GM18868 (cell line): ENCODE data around the gene HOXD8.

Source experiments
- ATAC-seq: cut with Tn5 transposase; IDR thresholded peaks from one replicate; pipeline ENCODE4 v1.9.1; 2021; ENCODE audit warnings: mild to moderate bottlenecking, moderate library complexity; ENCODE audit not compliant: unreplicated experiment

HOXD8 gene

GRCh38 chr2:176171351-176172006, 42.0 kb downstream of the HOXD8 start:
- ATAC-seq = no peak

DNA sequence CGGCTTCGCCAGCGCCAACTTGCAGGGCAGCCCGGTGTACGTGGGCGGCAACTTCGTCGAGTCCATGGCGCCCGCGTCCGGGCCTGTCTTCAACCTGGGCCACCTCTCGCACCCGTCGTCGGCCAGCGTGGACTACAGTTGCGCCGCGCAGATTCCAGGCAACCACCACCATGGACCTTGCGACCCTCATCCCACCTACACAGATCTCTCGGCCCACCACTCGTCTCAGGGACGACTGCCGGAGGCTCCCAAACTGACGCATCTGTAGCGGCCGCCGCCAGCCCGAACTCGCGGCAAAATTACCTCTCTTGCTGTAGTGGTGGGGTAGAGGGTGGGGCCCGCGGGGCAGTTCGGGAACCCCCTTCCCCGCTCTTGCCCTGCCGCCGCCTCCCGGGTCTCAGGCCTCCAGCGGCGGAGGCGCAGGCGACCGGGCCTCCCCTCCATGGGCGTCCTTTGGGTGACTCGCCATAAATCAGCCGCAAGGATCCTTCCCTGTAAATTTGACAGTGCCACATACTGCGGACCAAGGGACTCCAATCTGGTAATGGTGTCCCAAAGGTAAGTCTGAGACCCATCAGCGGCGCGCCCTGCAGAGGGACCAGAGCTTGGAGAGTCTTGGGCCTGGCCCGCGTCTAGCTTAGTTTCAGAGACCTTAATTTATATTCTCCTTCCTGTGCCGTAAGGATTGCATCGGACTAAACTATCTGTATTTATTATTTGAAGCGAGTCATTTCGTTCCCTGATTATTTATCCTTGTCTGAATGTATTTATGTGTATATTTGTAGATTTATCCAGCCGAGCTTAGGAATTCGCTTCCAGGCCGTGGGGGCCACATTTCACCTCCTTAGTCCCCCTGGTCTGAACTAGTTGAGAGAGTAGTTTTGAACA, 42.7 kb downstream of the HOXD8 start:
- no peak for ATAC-seq

DNA sequence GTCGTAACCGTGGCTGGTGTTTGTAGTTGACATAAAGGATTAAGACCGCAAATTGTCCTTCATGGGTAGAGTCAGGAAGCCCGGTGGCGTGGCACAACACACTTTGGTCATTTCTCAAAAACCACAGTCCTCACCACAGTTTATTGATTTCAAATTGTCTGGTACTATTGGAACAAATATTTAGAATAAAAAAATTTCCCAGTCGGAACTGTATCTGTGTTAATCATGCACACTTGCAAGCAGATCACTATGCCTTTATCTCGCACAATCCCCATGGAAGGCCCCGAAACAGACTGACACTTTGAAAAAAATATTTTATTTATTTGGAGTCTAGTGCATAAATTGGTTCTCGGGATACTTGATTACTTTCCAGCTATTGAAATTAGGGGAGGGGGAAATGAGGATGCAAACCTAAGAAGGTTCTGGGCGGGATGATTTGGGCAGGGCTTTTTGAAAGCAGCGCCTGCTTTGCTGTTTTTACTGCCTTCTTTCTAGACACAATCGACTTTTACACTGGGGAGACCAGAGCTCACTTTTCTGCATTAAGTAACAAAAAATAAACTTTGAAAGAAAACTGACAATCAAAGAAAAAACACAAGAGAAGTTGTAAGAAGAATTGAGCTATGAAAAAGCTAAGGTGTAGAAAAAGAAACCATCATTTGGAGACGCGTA, 43.5 kb downstream of the HOXD8 start:
- ATAC-seq = no peak

DNA sequence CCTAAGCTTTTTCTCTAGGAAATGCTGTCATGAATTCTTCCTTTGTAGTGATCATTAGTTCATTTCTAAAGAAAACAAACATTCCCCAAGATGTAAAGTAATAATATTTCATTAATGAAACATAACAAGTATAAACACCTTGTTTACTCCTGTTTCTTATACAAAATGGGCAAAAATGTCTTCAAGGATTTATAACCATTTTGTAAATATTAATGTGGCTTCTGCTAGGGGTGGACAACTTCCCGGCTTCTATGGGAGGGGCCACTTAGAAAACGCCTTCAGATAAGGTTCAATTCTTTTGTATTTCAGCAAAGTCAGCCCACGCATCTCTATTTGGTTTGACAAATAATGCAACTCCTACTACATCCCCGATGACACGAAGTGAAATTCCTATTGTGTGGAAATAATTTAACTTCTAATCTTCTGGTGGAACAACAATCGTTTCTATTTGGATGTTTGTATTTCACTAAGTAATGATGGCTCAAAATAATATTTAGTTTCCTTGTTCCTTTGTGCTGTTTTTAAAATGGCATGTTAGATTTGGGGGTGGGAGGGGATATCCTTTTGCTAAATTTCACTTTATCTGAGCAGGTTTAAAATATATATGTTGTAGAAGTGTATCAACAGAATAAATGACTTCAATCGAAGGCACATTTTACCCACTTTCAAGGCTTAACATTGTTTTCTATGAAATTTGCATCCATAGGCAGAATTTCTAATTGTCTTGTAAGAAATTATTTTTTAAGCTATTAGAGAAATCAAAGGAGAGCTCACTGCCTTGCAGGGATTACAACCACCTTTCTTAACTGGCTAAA, 44.3 kb downstream of the HOXD8 start:
- ATAC-seq = no peak

DNA sequence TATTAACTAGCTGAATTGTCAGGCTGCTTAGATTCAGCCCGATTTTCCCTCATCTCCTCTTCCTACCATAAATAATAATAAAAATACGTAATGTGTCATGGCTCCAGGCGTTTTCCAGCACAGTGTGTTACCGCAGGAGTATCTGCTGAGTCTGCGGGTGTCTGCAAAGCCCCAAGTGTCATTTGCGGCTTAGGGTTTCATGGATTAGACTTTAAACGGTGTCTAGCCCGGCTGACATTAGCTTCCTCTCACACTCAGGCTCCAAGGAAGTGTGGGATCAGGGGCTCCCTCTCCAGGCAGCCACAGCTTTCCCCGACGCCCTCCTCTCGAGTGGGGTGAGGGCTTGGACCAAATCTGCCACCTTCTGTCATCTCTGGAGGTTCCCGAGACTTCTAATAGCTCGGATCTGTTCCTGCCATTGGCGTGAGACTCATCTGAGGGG, 44.9 kb downstream of the HOXD8 start:
- no peak for ATAC-seq

DNA sequence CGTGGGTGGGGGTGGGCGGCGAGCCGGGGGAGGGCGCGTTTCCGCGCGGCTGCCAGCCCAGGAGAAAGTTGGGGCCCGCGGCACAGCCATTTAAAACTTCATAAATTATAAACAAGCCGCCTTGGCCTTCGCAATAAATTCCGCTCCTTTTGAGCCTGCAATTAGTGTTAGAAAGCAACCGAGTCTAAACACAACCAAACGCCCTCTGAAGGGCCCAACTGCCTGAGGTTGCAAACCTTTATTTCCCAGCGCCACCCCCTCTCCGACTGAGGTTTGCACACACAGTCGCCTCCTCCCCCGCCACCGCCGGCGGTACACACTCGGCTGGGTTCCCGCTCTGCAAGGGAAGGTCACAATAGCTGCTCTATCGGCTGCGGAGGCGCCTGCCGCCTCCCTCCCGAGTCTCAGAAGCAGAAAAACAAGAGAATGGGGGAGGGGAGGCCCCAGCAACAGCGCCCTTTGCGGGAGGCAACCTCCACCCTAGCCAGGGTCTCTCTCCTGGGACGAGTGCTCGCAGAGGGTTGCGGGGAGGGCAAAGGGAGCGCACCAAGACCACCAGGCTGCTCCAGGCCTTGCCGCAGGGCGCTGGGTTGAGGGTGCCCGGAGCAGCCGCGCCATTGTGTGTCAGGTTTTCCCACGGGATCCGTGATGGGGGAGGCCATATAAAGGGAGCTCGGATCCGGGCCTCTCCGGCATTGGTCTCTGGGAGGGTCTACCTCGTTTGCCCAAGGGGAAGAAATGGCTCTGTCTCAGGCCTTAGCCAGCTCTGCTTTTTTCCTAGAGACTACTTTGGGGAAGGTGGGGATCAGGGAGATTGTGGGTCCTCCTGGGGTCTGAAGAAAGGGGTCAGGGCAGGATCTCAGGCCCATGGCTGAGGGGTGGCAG, 45.6 kb downstream of the HOXD8 start:
- no peak for ATAC-seq

- ATAC-seq = no peak
These were observed 46.5 kb downstream of the HOXD8 start for GRCh38 chr2:176175709-176176607.

DNA sequence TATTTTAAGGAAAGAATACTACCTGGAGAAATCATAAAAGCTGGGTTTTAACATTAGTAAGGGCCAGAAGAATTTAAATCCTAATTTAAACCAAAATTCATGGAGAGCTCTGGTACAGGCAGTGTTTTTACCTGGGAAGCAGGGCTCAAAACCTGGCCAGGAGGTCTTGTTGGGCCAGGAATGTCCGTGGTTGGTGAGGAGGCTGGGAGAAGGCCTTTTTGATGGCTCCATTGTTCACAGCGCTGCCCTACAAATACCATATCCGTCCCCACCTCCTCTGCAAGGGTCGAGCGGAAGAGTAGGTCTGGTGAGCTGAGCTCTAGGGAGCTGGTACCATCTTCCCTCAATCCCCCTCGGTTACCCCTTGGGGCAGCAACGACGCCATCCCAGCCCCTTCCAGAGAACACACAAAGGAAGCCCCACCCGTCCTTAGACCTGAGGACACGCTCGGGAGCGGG, 48.1 kb downstream of the HOXD8 start:
- ATAC-seq = no peak

GRCh38 chr2:176178038-176178756, 48.7 kb downstream of the HOXD8 start:
- no peak for ATAC-seq

DNA sequence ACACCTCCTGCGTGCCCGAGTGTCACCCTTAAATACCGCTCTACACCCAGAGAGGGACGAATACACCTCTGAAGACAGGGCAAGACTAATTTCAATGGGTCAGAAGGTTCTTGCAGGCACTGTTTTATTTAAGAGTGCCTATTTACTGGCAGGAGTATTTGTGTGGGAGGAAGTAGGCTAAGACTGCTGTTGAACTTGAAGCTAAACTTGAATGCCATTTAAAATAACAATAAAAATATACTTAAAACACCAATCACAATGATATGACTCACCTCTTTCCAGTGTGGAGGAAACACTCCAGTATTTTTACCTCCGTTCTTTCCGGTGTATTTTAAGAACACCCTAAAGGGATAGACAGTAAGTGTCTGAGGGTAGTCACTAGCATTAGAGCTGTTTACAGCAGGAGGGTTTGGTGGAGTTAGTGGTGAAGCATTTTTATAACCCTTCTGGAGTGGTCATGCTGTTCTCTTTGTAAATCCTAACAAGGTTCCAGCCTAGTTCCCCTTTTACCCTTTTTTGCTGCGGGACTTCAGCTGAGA, 49.3 kb downstream of the HOXD8 start:
- ATAC-seq = no peak

GRCh38 chr2:176181551-176181950, 52.0 kb downstream of the HOXD8 start:
- no peak for ATAC-seq
